CD4-positive, CD25-positive, alpha-beta regulatory T cell (primary cell): ENCODE data around the gene ART1. TPM values are rescaled to one million over a fixed set of nuclear protein-coding genes. Genes with fewer than 3 reads are reported as not detected.
"Not testable (repeated sequence)": the region's sequence is repeated elsewhere in the genome, so short reads cannot be mapped to it uniquely, and the experiment has no call there.

Experiments used
- ATAC-seq, 2 donors: fragments of 150-1000 bp; cut with Tn5 transposase; one replicate each; pipeline ENCODE4 v1.10.0; 2021; ENCODE audit warnings: low read depth in 2 of 2, moderate number of reproducible peaks in 2 of 2, moderate library complexity in 1 of 2
- DNase-seq, 3 donors: peaks; one replicate each; pipeline versions ENCODE4 v3.0.0 to v3.0.0-alpha.2; 2012 to 2022; ENCODE audit warnings: mixed read lengths in 1 of 3
- H3K27ac ChIP-seq: one replicate; pipeline ENCODE4 v1.7.0; 2013; ENCODE audit warnings: mild to moderate bottlenecking, low read length; ENCODE audit not compliant: insufficient read depth, poor library complexity, severe bottlenecking
- H3K27me3 ChIP-seq: one replicate; pipeline ENCODE4 v1.7.0; 2013; ENCODE audit warnings: low read length; ENCODE audit not compliant: control insufficient read depth, insufficient read depth
- H3K36me3 ChIP-seq: one replicate; pipeline ENCODE4 v1.7.0; 2013; ENCODE audit warnings: mild to moderate bottlenecking, low read length, moderate library complexity; ENCODE audit not compliant: control insufficient read depth, insufficient read depth
- H3K4me1 ChIP-seq: 2 replicates; pipeline ENCODE4 v1.7.0; 2013; ENCODE audit warnings: mild to moderate bottlenecking, low read length; ENCODE audit not compliant: insufficient read depth, control insufficient read depth, poor library complexity, severe bottlenecking
- H3K4me3 ChIP-seq: one replicate; pipeline ENCODE4 v1.7.0; 2013; ENCODE audit warnings: low read depth, mild to moderate bottlenecking, low read length, moderate library complexity
- H3K9me3 ChIP-seq, 2 experiments: 1 replicate in 1 of 2; 2 replicates in 1 of 2; pipeline ENCODE4 v1.7.0; 2013; ENCODE audit warnings: low read length in 2 of 2, mild to moderate bottlenecking in 1 of 2, moderate library complexity in 1 of 2; ENCODE audit not compliant: control insufficient read depth in 2 of 2
- H3K27ac Mint-ChIP-seq, 3 donors: one replicate each; pipeline ENCODE4 v1.8.0; 2020 to 2022; ENCODE audit warnings: mild to moderate bottlenecking in 3 of 3, mixed read lengths in 3 of 3, moderate library complexity in 2 of 3
- H3K27me3 Mint-ChIP-seq: one replicate; pipeline ENCODE4 v1.8.0; 2022; ENCODE audit warnings: mild to moderate bottlenecking, mixed read lengths
- H3K36me3 Mint-ChIP-seq: one replicate; pipeline ENCODE4 v1.8.0; 2020; ENCODE audit warnings: mixed read lengths
- H3K4me1 Mint-ChIP-seq, 4 donors: one replicate each; pipeline ENCODE4 v1.8.0; 2020 to 2022; ENCODE audit warnings: mixed read lengths in 4 of 4, mild to moderate bottlenecking in 1 of 4
- H3K4me3 Mint-ChIP-seq, 4 donors: one replicate each; pipeline ENCODE4 v1.8.0; 2020 to 2022; ENCODE audit warnings: mild to moderate bottlenecking in 4 of 4, mixed read lengths in 4 of 4, moderate library complexity in 3 of 4
- H3K9me3 Mint-ChIP-seq, 7 donors: one replicate each; pipeline ENCODE4 v1.8.0; 2020 to 2022; ENCODE audit warnings: mixed read lengths in 7 of 7, mild to moderate bottlenecking in 3 of 7, moderate library complexity in 2 of 7
- polyA plus RNA-seq, 4 donors: library from polyadenylated mRNA; unstranded; fragments of 300-500 nt; fragmentation: Illumina TruSeq; gene quantifications; one replicate each; pipeline ENCODE4 v1.2.3, GENCODE V29; 2021
- total RNA-seq: library from RNA; stranded (reverse); gene quantifications from one replicate; pipeline ENCODE4 v1.2.3, GENCODE V29; 2022

The ART1 gene
- total and polyA plus RNA-seq, 5 donors from 2014 or later: not detected

GRCh38 chr11:3643102-3643546, 1.8 kb upstream of the ART1 start:
- not testable (repeated sequence) for H3K4me3 ChIP-seq, H3K27me3 ChIP-seq

DNA sequence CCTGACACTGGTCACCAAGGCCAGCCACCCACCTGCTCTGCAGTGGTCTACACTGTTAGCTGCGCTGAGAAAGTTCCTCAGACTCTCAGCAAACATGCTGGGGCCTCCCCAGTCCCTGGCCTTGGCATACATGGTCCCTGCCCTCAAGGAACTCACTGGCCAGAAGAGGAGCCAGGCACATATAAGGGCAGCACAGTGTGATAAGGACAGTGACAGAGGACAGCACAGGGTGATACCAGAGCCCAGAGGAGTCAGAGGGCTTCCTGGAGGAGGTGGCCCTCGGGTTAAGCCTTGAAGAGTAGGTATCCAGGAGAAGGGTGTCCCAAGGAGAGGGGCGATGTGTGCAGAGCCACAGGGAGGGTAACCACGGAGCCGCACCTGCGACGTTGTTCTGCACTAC, 624 bp downstream of the ART1 start:
- peaks cover 14% of the 10 kb centered on the region for H3K4me1 ChIP-seq
- H3K27me3 Mint-ChIP-seq: peaks cover 46% of the 10 kb centered on the region
- peaks cover 0 to 10% (median 2%) of the 10 kb centered on the region in 4 donors for H3K4me1 Mint-ChIP-seq
- no peak overlapping the region for H3K27ac ChIP-seq
- H3K9me3 ChIP-seq: no peaks in the 10 kb centered on the region
- DNase-seq: no peak
- H3K4me3 ChIP-seq: no peak overlapping the region
- H3K36me3 Mint-ChIP-seq: no peaks in the 10 kb centered on the region
- peaks cover 5% of the 10 kb centered on the region for H3K27me3 ChIP-seq
- H3K27ac Mint-ChIP-seq: no peak overlapping the region
- no peak for ATAC-seq
- peak overlapping the region in 1 of 4 donors; percentile 39 for H3K4me3 Mint-ChIP-seq
- H3K36me3 ChIP-seq: no peaks in the 10 kb centered on the region
- H3K9me3 Mint-ChIP-seq: peaks cover 0 to 9% (median 0%) of the 10 kb centered on the region in 7 donors

More at GRCh38 chr11:3643102-3643546, 1.8 kb upstream of the ART1 start:
- H3K36me3 ChIP-seq, H3K9me3 Mint-ChIP-seq, H3K27ac Mint-ChIP-seq, H3K27ac ChIP-seq, ATAC-seq, H3K9me3 ChIP-seq, H3K36me3 Mint-ChIP-seq, DNase-seq: not testable (repeated sequence)
- Mint-ChIP-seq H3K27me3 (peaks cover 34% of the 10 kb centered on the region), H3K4me3 (peak overlapping the region in 2 of 4 donors; percentile 44 to 78), H3K4me1 (peaks cover 0 to 10% (median 2%) of the 10 kb centered on the region in 4 donors)
- H3K4me1 ChIP-seq: peaks cover 14% of the 10 kb centered on the region

DNA sequence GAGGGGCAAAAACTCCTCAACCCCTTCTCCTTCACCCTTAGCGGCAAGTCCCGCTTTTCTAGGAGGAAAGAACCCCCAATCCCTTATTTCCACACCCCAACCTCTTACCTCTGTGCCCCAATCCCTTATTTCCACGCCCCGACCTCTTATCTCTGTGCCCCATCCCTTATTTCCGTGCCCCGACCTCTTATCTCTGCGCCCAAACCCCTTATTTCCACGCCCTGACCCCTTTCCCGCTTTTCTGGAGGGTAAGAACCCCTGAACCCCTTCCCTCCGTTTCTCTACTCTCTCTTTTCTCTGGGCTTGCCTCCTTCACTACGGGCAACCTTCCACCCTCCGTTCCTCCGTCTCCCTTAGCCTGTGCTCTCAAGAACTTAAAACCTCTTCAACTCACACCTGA, 3.9 kb downstream of the ART1 start:
- Mint-ChIP-seq H3K27me3 (peaks cover 43% of the 10 kb centered on the region), H3K9me3 (peaks cover 0 to 12% (median 0%) of the 10 kb centered on the region in 7 donors)
- H3K27me3 ChIP-seq, H3K4me1 ChIP-seq, H3K36me3 ChIP-seq, ATAC-seq, H3K36me3 Mint-ChIP-seq, H3K4me1 Mint-ChIP-seq, DNase-seq, H3K4me3 Mint-ChIP-seq, H3K27ac ChIP-seq, H3K9me3 ChIP-seq, H3K4me3 ChIP-seq, H3K27ac Mint-ChIP-seq: not testable (repeated sequence)

- not testable (repeated sequence) for H3K27ac ChIP-seq, H3K27ac Mint-ChIP-seq, H3K27me3 ChIP-seq, H3K9me3 Mint-ChIP-seq, H3K9me3 ChIP-seq, DNase-seq, H3K4me3 Mint-ChIP-seq, H3K4me3 ChIP-seq, H3K36me3 Mint-ChIP-seq, H3K4me1 Mint-ChIP-seq, H3K36me3 ChIP-seq, ATAC-seq, H3K4me1 ChIP-seq
- peaks cover 40% of the 10 kb centered on the region for H3K27me3 Mint-ChIP-seq
Measured at GRCh38 chr11:3649374-3649773, 4.4 kb downstream of the ART1 start.

DNA sequence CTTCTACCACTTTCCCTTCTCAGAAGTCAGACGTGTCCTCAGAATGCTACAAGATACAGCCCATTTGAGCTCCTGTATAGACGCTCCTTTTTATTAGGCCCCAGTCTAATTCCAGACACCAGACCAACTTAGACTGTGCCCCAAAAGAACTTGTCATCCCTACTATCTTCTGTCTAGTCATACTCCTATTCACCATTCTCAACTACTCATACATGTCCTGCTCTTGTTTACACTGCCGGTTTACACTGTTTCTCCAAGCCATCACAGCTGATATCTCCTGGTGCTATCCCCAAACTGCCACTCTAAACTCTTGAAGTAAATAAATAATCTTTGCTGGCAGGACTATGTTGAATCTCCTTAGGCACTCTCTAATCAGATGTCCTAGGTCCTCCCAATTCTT, 7.6 kb downstream of the ART1 start:
- not testable (repeated sequence) for H3K4me1 ChIP-seq, ATAC-seq, H3K4me3 Mint-ChIP-seq, H3K4me3 ChIP-seq, H3K9me3 Mint-ChIP-seq, H3K27ac ChIP-seq, H3K27me3 ChIP-seq, H3K36me3 ChIP-seq, H3K4me1 Mint-ChIP-seq, H3K36me3 Mint-ChIP-seq, H3K9me3 ChIP-seq, DNase-seq, H3K27ac Mint-ChIP-seq
- peaks cover 34% of the 10 kb centered on the region for H3K27me3 Mint-ChIP-seq

DNA sequence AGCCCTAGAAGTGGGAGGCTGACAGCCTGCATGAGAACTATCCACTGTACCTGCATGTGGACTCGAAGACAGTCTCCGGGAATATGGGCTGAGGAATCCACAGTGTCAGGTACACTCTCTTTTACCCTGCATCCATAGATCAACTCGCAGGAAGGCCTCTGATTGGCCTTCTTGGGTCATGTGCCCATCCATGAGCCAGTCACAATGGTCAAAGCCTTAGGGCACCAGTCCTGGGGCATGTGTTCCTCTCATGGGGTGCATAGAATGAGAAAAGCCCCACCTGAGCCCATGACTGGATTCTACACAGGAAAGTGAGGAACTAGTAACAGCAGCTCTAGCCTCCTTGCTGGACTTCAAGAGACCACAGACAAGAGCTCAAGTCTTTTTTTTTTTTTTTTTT, 10.6 kb downstream of the ART1 start:
- Histone ChIP-seq H3K9me3 (no peaks in the 10 kb centered on the region), H3K27ac (no peak overlapping the region), H3K36me3 (no peaks in the 10 kb centered on the region), H3K4me3 (no peak overlapping the region), H3K4me1 (no peaks in the 10 kb centered on the region), H3K27me3 (peaks cover 2% of the 10 kb centered on the region)
- ATAC-seq (no peak), DNase-seq (no peak)
- H3K36me3 Mint-ChIP-seq: no peaks in the 10 kb centered on the region
- H3K27me3 Mint-ChIP-seq: peaks cover 19% of the 10 kb centered on the region
- H3K4me3 Mint-ChIP-seq: no peak overlapping the region
- peaks cover 0 to 3% (median 0%) of the 10 kb centered on the region in 7 donors for H3K9me3 Mint-ChIP-seq
- no peak overlapping the region for H3K27ac Mint-ChIP-seq
- H3K4me1 Mint-ChIP-seq: no peaks in the 10 kb centered on the region

DNA sequence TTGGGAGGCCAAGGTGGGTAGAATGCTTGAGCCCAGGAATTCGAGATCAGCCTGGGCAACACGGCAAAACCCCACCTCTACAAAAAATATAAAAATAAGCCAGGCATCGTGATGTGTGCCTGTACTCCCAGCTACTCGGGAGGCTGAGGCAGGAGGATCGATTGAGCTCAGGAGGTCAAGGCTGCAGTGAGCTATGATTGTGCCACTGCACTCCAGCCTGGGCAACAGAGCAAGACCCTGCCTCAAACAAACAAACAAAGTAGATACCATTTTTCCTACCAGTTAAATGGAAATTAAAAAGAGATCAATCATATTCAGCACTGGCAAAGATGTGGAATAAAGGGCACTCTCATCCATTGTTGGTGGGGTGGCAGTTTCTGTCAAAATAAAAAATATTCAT, 12.4 kb downstream of the ART1 start:
- not testable (repeated sequence) for H3K27me3 ChIP-seq, H3K27ac Mint-ChIP-seq, H3K4me1 Mint-ChIP-seq, H3K36me3 ChIP-seq, ATAC-seq, DNase-seq, H3K9me3 ChIP-seq, H3K27ac ChIP-seq, H3K4me1 ChIP-seq, H3K36me3 Mint-ChIP-seq, H3K9me3 Mint-ChIP-seq, H3K4me3 ChIP-seq, H3K4me3 Mint-ChIP-seq
- peaks cover 13% of the 10 kb centered on the region for H3K27me3 Mint-ChIP-seq

GRCh38 chr11:3658252-3658651, 13.3 kb downstream of the ART1 start:
- H3K27me3 Mint-ChIP-seq: peaks cover 13% of the 10 kb centered on the region
- Histone ChIP-seq H3K4me1 (no peaks in the 10 kb centered on the region), H3K27me3 (peaks cover 2% of the 10 kb centered on the region), H3K9me3 (no peaks in the 10 kb centered on the region), H3K4me3 (no peak overlapping the region), H3K36me3 (no peaks in the 10 kb centered on the region), H3K27ac (no peak overlapping the region)
- ATAC-seq: no peak
- no peak for DNase-seq
- no peaks in the 10 kb centered on the region for H3K36me3 Mint-ChIP-seq
- no peaks in the 10 kb centered on the region for H3K4me1 Mint-ChIP-seq
- H3K4me3 Mint-ChIP-seq: no peak overlapping the region
- H3K27ac Mint-ChIP-seq: no peak overlapping the region
- H3K9me3 Mint-ChIP-seq: peaks cover 0 to 1% (median 0%) of the 10 kb centered on the region in 7 donors
